ENCODE data around the gene YPEL2.

Gene YPEL2

DNA sequence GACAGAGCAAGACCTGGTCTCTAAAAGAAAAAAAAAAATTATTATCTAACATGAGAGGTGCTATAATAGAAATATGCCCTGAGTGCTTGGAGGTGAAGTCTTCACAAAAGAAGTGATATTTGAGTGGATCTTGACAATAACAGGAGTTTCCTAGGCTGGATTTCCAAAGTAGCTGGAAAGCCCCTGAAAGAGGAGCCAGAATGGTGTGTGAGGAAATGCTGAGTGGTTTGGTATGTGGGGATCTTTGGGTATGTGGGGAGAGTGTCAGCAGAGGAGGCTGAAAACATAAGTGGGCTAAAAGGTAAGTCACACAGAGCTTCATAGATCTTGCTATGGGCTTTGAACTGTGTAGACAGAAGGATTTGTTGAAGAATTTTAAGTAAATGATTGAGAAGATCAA is 100.1 kb downstream of the YPEL2 start:
- Histone ChIP-seq H3K79me2 (ENCODE audit: insufficient read depth, low read length) (no peaks in the 10 kb centered on the region), H3K36me3 (ENCODE audit: low read length) (no peaks in the 10 kb centered on the region), H3K9me3 (ENCODE audit: insufficient read depth, low read length) (no peaks in the 10 kb centered on the region), H3F3A (ENCODE audit: insufficient read depth) (no peaks in the 10 kb centered on the region), H3K9ac (ENCODE audit: low read length) (no peak overlapping the region), H3K4me2 (ENCODE audit: low read depth, low read length, poor library complexity, severe bottlenecking) (no peak overlapping the region), H2AFZ (ENCODE audit: low read depth, low read length, severe bottlenecking) (no peak overlapping the region), H3K9me2 (replicated peaks; ENCODE audit: insufficient read depth, low read length) (no peaks in the 10 kb centered on the region), H3K27me3 (ENCODE audit: low read length) (no peaks in the 10 kb centered on the region), H4K20me1 (ENCODE audit: low read depth, low read length) (no peaks in the 10 kb centered on the region), H3K4me3 (ENCODE audit: insufficient read depth, low read length, poor library complexity, severe bottlenecking) (no peak overlapping the region), H3K27ac (ENCODE audit: low read depth, low read length) (no peak overlapping the region)
- TF ChIP-seq, protein P1, sequence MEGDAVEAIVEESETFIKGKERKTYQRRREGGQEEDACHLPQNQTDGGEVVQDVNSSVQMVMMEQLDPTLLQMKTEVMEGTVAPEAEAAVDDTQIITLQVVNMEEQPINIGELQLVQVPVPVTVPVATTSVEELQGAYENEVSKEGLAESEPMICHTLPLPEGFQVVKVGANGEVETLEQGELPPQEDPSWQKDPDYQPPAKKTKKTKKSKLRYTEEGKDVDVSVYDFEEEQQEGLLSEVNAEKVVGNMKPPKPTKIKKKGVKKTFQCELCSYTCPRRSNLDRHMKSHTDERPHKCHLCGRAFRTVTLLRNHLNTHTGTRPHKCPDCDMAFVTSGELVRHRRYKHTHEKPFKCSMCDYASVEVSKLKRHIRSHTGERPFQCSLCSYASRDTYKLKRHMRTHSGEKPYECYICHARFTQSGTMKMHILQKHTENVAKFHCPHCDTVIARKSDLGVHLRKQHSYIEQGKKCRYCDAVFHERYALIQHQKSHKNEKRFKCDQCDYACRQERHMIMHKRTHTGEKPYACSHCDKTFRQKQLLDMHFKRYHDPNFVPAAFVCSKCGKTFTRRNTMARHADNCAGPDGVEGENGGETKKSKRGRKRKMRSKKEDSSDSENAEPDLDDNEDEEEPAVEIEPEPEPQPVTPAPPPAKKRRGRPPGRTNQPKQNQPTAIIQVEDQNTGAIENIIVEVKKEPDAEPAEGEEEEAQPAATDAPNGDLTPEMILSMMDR (IDR thresholded peaks at IDR 0.05; ENCODE audit: insufficient read depth, low read length, poor library complexity, severe bottlenecking), result no peak
- no peak for TF ChIP-seq EZH2phosphoT487 (conservative IDR thresholded peaks at IDR 0.05; ENCODE audit: low read length)

DNA sequence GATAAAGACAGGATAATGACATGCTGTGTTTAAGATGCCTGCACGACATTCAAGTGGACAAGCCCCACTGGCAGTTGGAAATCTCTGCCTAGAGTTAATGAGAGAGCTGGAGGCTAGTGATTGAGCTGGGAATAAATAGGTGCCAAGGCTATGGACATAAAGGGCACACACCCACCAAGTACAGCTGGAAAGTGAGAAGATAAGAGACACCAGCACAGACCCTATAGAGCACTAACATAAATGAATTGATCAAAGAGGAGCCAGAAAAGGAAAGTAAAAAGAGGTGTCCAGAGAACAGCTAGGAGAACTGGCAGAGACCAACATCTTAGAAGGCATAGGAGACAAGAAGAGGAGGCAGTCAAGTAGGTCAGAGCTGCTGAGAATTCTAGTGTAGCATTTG is 101.2 kb downstream of the YPEL2 start:
- Histone ChIP-seq H3K27me3 (ENCODE audit: low read length) (no peaks in the 10 kb centered on the region), H3K9me3 (ENCODE audit: insufficient read depth, low read length) (no peaks in the 10 kb centered on the region), H3F3A (ENCODE audit: insufficient read depth) (no peaks in the 10 kb centered on the region), H4K20me1 (ENCODE audit: low read depth, low read length) (no peaks in the 10 kb centered on the region), H3K4me3 (ENCODE audit: insufficient read depth, low read length, poor library complexity, severe bottlenecking) (no peak overlapping the region), H3K4me2 (ENCODE audit: low read depth, low read length, poor library complexity, severe bottlenecking) (no peak overlapping the region), H3K9ac (ENCODE audit: low read length) (no peak overlapping the region), H3K9me2 (replicated peaks; ENCODE audit: insufficient read depth, low read length) (no peaks in the 10 kb centered on the region), H3K36me3 (ENCODE audit: low read length) (no peaks in the 10 kb centered on the region), H3K79me2 (ENCODE audit: insufficient read depth, low read length) (no peaks in the 10 kb centered on the region), H3K27ac (ENCODE audit: low read depth, low read length) (no peak overlapping the region), H2AFZ (ENCODE audit: low read depth, low read length, severe bottlenecking) (no peak overlapping the region)
- TF ChIP-seq EZH2phosphoT487 (conservative IDR thresholded peaks at IDR 0.05; ENCODE audit: low read length), result no peak
- TF ChIP-seq, protein P1 (IDR thresholded peaks at IDR 0.05; ENCODE audit: insufficient read depth, low read length, poor library complexity, severe bottlenecking), result no peak

DNA sequence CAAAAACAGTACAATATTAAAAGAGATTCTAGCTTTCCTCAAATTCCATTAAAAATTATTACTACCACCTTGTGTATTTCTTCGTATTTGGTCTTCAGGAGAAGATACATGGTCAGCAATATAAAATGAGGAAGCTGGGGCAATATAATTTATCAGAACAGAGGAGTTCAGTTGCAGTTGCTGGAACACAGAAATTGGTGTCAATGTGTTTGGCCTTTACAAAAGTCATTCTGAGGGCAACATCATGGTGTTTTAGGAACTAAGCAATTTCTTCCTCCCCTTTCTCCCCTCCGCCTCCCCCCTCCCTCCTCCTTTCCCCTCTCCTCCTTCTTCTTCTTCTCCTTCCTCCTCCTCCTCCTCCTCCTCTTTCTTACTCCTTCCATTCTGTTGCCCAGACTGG is 102.1 kb downstream of the YPEL2 start:
- Histone ChIP-seq H3K79me2 (ENCODE audit: insufficient read depth, low read length) (no peaks in the 10 kb centered on the region), H3K27me3 (ENCODE audit: low read length) (no peaks in the 10 kb centered on the region)

More for the DNA sequence above, 102.1 kb downstream of the YPEL2 start:
- Histone ChIP-seq H3K9ac (ENCODE audit: low read length) (no peak overlapping the region), H4K20me1 (ENCODE audit: low read depth, low read length) (no peaks in the 10 kb centered on the region), H3K36me3 (ENCODE audit: low read length) (no peaks in the 10 kb centered on the region), H3K9me3 (ENCODE audit: insufficient read depth, low read length) (no peaks in the 10 kb centered on the region), H2AFZ (ENCODE audit: low read depth, low read length, severe bottlenecking) (no peak overlapping the region), H3K4me2 (ENCODE audit: low read depth, low read length, poor library complexity, severe bottlenecking) (no peak overlapping the region), H3K9me2 (replicated peaks; ENCODE audit: insufficient read depth, low read length) (no peaks in the 10 kb centered on the region), H3K4me3 (ENCODE audit: insufficient read depth, low read length, poor library complexity, severe bottlenecking) (no peak overlapping the region), H3F3A (ENCODE audit: insufficient read depth) (no peaks in the 10 kb centered on the region), H3K27ac (ENCODE audit: low read depth, low read length) (no peak overlapping the region)
- no peak for TF ChIP-seq EZH2phosphoT487 (conservative IDR thresholded peaks at IDR 0.05; ENCODE audit: low read length)
- TF ChIP-seq, protein P1 (IDR thresholded peaks at IDR 0.05; ENCODE audit: insufficient read depth, low read length, poor library complexity, severe bottlenecking), result no peak

All from SU-DHL-6 (cell line).